ENCODE data around the gene FGF11.

Gene FGF11

GRCh38 chr17:7429722-7430121, 9.6 kb upstream of the FGF11 start:
- no peak for DNase-seq (ENCODE audit: low read depth)
- TF ChIP-seq CTCF (IDR thresholded peaks at IDR 0.05; ENCODE audit: low read depth, low read length, missing control alignments), result no peak

GRCh38 chr17:7431231-7431630, 8.1 kb upstream of the FGF11 start:
- no peak for TF ChIP-seq CTCF (IDR thresholded peaks at IDR 0.05; ENCODE audit: low read depth, low read length, missing control alignments)
- H3K4me3 ChIP-seq (ENCODE audit: low read depth, low read length), result no peak overlapping the region
- no peak for DNase-seq (ENCODE audit: low read depth)

More at GRCh38 chr17:7429722-7430121, 9.6 kb upstream of the FGF11 start:
- H3K4me3 ChIP-seq (ENCODE audit: low read depth, low read length), result no peak overlapping the region

- H3K4me3 ChIP-seq (ENCODE audit: low read depth, low read length), result no peak overlapping the region
- no peak for DNase-seq (ENCODE audit: low read depth)
- no peak for TF ChIP-seq CTCF (IDR thresholded peaks at IDR 0.05; ENCODE audit: low read depth, low read length, missing control alignments)
These were observed 7.0 kb upstream of the FGF11 start for GRCh38 chr17:7432296-7432695.

GRCh38 chr17:7435676-7436555, 3.4 kb upstream of the FGF11 start:
- DNase-seq (ENCODE audit: low read depth), result no peak
- TF ChIP-seq CTCF (IDR thresholded peaks at IDR 0.05; ENCODE audit: low read depth, low read length, missing control alignments), result peak; percentile 28
- peak overlapping the region; percentile 63 for H3K4me3 ChIP-seq (ENCODE audit: low read depth, low read length)

- H3K4me3 ChIP-seq (ENCODE audit: low read depth, low read length), result peak overlapping the region; percentile 63
- DNase-seq (ENCODE audit: low read depth), result no peak
- peak; percentile 77 for TF ChIP-seq CTCF (IDR thresholded peaks at IDR 0.05; ENCODE audit: low read depth, low read length, missing control alignments)
These were observed 2.5 kb upstream of the FGF11 start for GRCh38 chr17:7436556-7437368.

- no peak for DNase-seq (ENCODE audit: low read depth)
- TF ChIP-seq CTCF (IDR thresholded peaks at IDR 0.05; ENCODE audit: low read depth, low read length, missing control alignments), result no peak
- no peak overlapping the region for H3K4me3 ChIP-seq (ENCODE audit: low read depth, low read length)
These were observed 1.9 kb upstream of the FGF11 start for GRCh38 chr17:7437369-7437863.
